GM23338 (cell line): Measurements from ENCODE around the gene MAP3K7CL. TPM values are rescaled to one million over a fixed set of nuclear protein-coding genes. Genes with fewer than 3 reads are reported as not detected.

ENCODE experiments used
- ATAC-seq: fragments of 200-7000 bp; cut with Tn5 transposase; 3 replicates; pipeline ENCODE4 v1.9.1; 2020
- DNase-seq: peaks from one replicate; pipeline ENCODE4 v3.0.0-alpha.2; 2015; ENCODE audit warnings: low spot score
- H2AFZ ChIP-seq: fragments of 200-600 bp; sonication (generic); 2 replicates; pipeline ENCODE4 v1.8.0; 2016; ENCODE audit warnings: antibody characterized with exemption, mild to moderate bottlenecking, moderate library complexity
- H3F3A ChIP-seq: fragments of 200-600 bp; sonication (generic); replicated peaks from 2 replicates; pipeline ENCODE4 v1.8.0; 2017; ENCODE audit warnings: antibody characterized with exemption, mixed run types, low read depth
- H3K27ac ChIP-seq: fragments of 200-600 bp; sonication (generic); 2 replicates; pipeline ENCODE4 v1.6.1; 2016; ENCODE audit warnings: low read depth
- H3K27me3 ChIP-seq: fragments of 200-600 bp; sonication (generic); 2 replicates; pipeline ENCODE4 v1.8.0; 2016; ENCODE audit warnings: mild to moderate bottlenecking, mixed run types, moderate library complexity; ENCODE audit not compliant: insufficient read depth
- H3K36me3 ChIP-seq: fragments of 200-600 bp; sonication (generic); 2 replicates; pipeline ENCODE4 v1.8.0; 2016; ENCODE audit warnings: mild to moderate bottlenecking; ENCODE audit not compliant: insufficient read depth
- H3K4me1 ChIP-seq: fragments of 200-600 bp; sonication (generic); 2 replicates; pipeline ENCODE4 v1.8.0; 2016; ENCODE audit warnings: mild to moderate bottlenecking, moderate library complexity; ENCODE audit not compliant: insufficient read depth
- H3K4me2 ChIP-seq: fragments of 200-600 bp; sonication (generic); 2 replicates; pipeline ENCODE4 v1.7.1; 2017; ENCODE audit warnings: mixed run types
- H3K4me3 ChIP-seq: fragments of 200-600 bp; sonication (generic); 2 replicates; pipeline ENCODE4 v1.6.1; 2016; ENCODE audit warnings: mixed run types
- H3K79me2 ChIP-seq: fragments of 200-600 bp; sonication (generic); replicated peaks from 2 replicates; pipeline ENCODE4 v1.8.0; 2017; ENCODE audit warnings: mild to moderate bottlenecking; ENCODE audit not compliant: insufficient read depth
- H3K9me2 ChIP-seq: fragments of 200-600 bp; sonication (generic); 2 replicates; pipeline ENCODE4 v1.8.0; 2017; ENCODE audit not compliant: insufficient read depth
- H4K20me1 ChIP-seq: fragments of 200-600 bp; sonication (generic); replicated peaks from 2 replicates; pipeline ENCODE4 v1.8.0; 2017; ENCODE audit warnings: mild to moderate bottlenecking; ENCODE audit not compliant: insufficient read depth
- H3K27ac Mint-ChIP-seq: 2 replicates; pipeline ENCODE4 v1.8.0; 2020; ENCODE audit warnings: inconsistent platforms, mild to moderate bottlenecking, moderate library complexity, mixed read lengths
- H3K27me3 Mint-ChIP-seq: 3 replicates; pipeline ENCODE4 v1.8.0; 2022; ENCODE audit warnings: low read depth, mild to moderate bottlenecking, moderate library complexity, mixed read lengths, inconsistent platforms; ENCODE audit not compliant: insufficient read depth, poor library complexity
- H3K36me3 Mint-ChIP-seq: 3 replicates; pipeline ENCODE4 v1.8.0; 2021; ENCODE audit warnings: low read depth, mild to moderate bottlenecking, inconsistent platforms, moderate library complexity, mixed read lengths
- H3K4me1 Mint-ChIP-seq: 3 replicates; pipeline ENCODE4 v1.8.0; 2020; ENCODE audit warnings: mild to moderate bottlenecking, inconsistent platforms, mixed read lengths
- H3K4me3 Mint-ChIP-seq: 3 replicates; pipeline ENCODE4 v1.8.0; 2021; ENCODE audit warnings: moderate library complexity, mild to moderate bottlenecking, inconsistent platforms, mixed read lengths
- H3K9me3 Mint-ChIP-seq: 3 replicates; pipeline ENCODE4 v1.8.0; 2020; ENCODE audit warnings: moderate library complexity, mild to moderate bottlenecking, inconsistent platforms, mixed read lengths
- CREB1 ChIP-seq: fragments of 250-450 bp; sonication (Bioruptor Pico); IDR thresholded peaks from 2 replicates; pipeline ENCODE4 v1.5.0; 2020; ENCODE audit warnings: low read depth, mild to moderate bottlenecking, moderate library complexity
- EZH2phosphoT487 ChIP-seq: fragments of 200-600 bp; sonication (generic); IDR thresholded peaks from one replicate; pipeline ENCODE4 v1.8.1; 2018; ENCODE audit warnings: antibody characterized with exemption; ENCODE audit not compliant: unreplicated experiment
- NANOG ChIP-seq: IDR thresholded peaks from 2 replicates; pipeline ENCODE4 v1.6.1; 2016; ENCODE audit warnings: antibody characterized with exemption, borderline replicate concordance
- STAT1 ChIP-seq: IDR thresholded peaks from one replicate; pipeline ENCODE4 v1.6.1; 2016; ENCODE audit warnings: antibody characterized with exemption; ENCODE audit not compliant: unreplicated experiment
- ZNF114 ChIP-seq: fragments of 250-450 bp; sonication (Bioruptor Pico); IDR thresholded peaks from 2 replicates; pipeline ENCODE4 v1.5.0; 2020; ENCODE audit warnings: mild to moderate bottlenecking, moderate library complexity
- ZNF331 ChIP-seq: fragments of 250-450 bp; sonication (Bioruptor Pico); IDR thresholded peaks from 2 replicates; pipeline ENCODE4 v1.5.0; 2020; ENCODE audit warnings: low read depth, mild to moderate bottlenecking, moderate library complexity
- polyA plus RNA-seq: library from polyadenylated mRNA; unstranded; fragments of >200 nt; fragmentation: Nextera tagmentation; extraction: Ambion mirVana; gene quantifications from 2 replicates; pipeline ENCODE4 v1.2.1, GENCODE V29; 2016
- total RNA-seq: library from RNA; depleted of rRNA; stranded (reverse); fragments of >200 nt; shearing (Covaris generic); gene quantifications from 2 replicates; pipeline ENCODE4 v1.2.3, GENCODE V29; 2014
- TF ChIP-seq, protein P1 (sequence below), 2 experiments: fragments of 200-600 bp in 1 of 2; sonication (generic) in 1 of 2; conservative IDR thresholded peaks; 2 replicates each; pipeline versions ENCODE4 v1.5.1 to v1.6.1; 2016 to 2017; ENCODE audit warnings: antibody characterized with exemption in 2 of 2, low read depth in 2 of 2, mild to moderate bottlenecking in 2 of 2, moderate library complexity in 1 of 2
- TF ChIP-seq, protein P2 (sequence below): IDR thresholded peaks from one replicate; pipeline ENCODE4 v1.6.1; 2018; ENCODE audit warnings: antibody characterized with exemption; ENCODE audit not compliant: unreplicated experiment

Gene MAP3K7CL
- total and polyA plus RNA-seq, 2 experiments from 2014 or later: 2.4 to 3.6 TPM

DNA sequence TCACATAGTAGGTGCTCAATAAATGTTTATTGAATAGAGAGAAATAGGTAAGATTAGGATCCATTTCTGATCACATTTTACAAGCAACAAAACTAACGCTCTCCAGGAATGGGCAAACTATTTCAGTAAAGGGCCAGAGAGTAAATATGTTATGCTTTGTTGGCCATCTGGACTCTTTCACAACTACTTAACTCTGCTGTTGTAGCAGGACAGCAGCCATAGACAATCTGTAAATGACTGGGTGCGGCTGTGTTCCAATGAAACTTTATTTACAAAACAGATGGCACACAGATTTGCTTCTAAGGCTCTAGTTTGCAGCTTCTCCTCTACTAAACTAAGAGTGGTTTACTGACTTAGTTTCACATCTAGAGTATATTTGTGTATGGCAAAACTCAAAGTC lies 85.3 kb downstream of the MAP3K7CL start:
- ATAC-seq (no peak), DNase-seq (no peak)
- no peaks in the 10 kb centered on the region for H3K27me3 Mint-ChIP-seq
- no peak for TF ChIP-seq ZNF331
- TF ChIP-seq, protein P1, sequence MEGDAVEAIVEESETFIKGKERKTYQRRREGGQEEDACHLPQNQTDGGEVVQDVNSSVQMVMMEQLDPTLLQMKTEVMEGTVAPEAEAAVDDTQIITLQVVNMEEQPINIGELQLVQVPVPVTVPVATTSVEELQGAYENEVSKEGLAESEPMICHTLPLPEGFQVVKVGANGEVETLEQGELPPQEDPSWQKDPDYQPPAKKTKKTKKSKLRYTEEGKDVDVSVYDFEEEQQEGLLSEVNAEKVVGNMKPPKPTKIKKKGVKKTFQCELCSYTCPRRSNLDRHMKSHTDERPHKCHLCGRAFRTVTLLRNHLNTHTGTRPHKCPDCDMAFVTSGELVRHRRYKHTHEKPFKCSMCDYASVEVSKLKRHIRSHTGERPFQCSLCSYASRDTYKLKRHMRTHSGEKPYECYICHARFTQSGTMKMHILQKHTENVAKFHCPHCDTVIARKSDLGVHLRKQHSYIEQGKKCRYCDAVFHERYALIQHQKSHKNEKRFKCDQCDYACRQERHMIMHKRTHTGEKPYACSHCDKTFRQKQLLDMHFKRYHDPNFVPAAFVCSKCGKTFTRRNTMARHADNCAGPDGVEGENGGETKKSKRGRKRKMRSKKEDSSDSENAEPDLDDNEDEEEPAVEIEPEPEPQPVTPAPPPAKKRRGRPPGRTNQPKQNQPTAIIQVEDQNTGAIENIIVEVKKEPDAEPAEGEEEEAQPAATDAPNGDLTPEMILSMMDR (conservative IDR thresholded peaks at IDR 0.05; ENCODE audit: low read depth in 2 of 2): no peak
- TF ChIP-seq ZNF114: no peak
- no peak for TF ChIP-seq EZH2phosphoT487
- TF ChIP-seq STAT1: no peak
- Histone ChIP-seq H3K27ac (no peak overlapping the region), H3K27me3 (no peaks in the 10 kb centered on the region), H2AFZ (no peak overlapping the region), H3K79me2 (no peaks in the 10 kb centered on the region), H4K20me1 (no peaks in the 10 kb centered on the region), H3K4me1 (no peaks in the 10 kb centered on the region), H3K9me2 (peaks cover 17% of the 10 kb centered on the region), H3F3A (no peaks in the 10 kb centered on the region), H3K4me3 (no peak overlapping the region), H3K36me3 (no peaks in the 10 kb centered on the region), H3K4me2 (no peak overlapping the region)
- H3K4me3 Mint-ChIP-seq: no peak overlapping the region
- H3K36me3 Mint-ChIP-seq: no peaks in the 10 kb centered on the region
- H3K9me3 Mint-ChIP-seq: no peaks in the 10 kb centered on the region
- peaks cover 12% of the 10 kb centered on the region; the same call in 2 of the 3 replicates for H3K4me1 Mint-ChIP-seq
- no peak overlapping the region for H3K27ac Mint-ChIP-seq

DNA sequence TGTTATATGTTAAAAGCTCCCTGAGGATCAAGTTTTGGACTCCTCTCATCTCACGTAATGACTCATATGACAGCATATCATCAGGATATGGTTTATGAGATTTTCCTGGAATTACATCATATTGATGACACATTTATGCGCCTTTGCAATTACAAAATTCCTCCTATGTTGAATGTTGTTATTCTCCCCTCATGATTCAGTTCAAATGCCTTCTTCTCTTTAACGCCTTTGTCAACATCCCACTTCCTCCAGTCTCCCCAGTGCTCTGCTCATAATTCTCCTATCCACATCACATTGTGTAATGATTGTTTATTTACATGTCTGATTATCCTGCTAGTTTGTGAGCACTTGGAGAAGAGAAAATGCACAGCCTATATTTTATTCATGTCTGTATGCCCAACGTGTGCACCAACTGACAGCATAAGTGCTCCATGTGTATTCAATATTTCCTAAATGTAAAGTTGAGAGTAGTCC lies 87.4 kb downstream of the MAP3K7CL start:
- H3K27me3 ChIP-seq: no peaks in the 10 kb centered on the region
- no peaks in the 10 kb centered on the region for H3K4me1 ChIP-seq
- peaks cover 10% of the 10 kb centered on the region; the same call in 1 of the 2 replicates for H3K9me2 ChIP-seq
- no peak for DNase-seq
- no peak for ATAC-seq
- no peaks in the 10 kb centered on the region for H3K27me3 Mint-ChIP-seq
- H3K36me3 Mint-ChIP-seq: no peaks in the 10 kb centered on the region
- no peak overlapping the region for H3K27ac ChIP-seq
- no peaks in the 10 kb centered on the region for H3F3A ChIP-seq
- H2AFZ ChIP-seq: peak overlapping the region; percentile 28; the same call in 1 of the 2 replicates
- H3K27ac Mint-ChIP-seq: no peak overlapping the region
- H3K4me3 Mint-ChIP-seq: no peak overlapping the region
- peaks cover 12% of the 10 kb centered on the region; the same call in 2 of the 3 replicates for H3K4me1 Mint-ChIP-seq
- H4K20me1 ChIP-seq: no peaks in the 10 kb centered on the region
- H3K79me2 ChIP-seq: no peaks in the 10 kb centered on the region
- H3K4me3 ChIP-seq: no peak overlapping the region
- TF ChIP-seq ZNF114 (no peak), NANOG (no peak), STAT1 (no peak), CREB1 (CRISPR knock-in tag) (no peak), ZNF331 (no peak)
- TF ChIP-seq, protein P2, sequence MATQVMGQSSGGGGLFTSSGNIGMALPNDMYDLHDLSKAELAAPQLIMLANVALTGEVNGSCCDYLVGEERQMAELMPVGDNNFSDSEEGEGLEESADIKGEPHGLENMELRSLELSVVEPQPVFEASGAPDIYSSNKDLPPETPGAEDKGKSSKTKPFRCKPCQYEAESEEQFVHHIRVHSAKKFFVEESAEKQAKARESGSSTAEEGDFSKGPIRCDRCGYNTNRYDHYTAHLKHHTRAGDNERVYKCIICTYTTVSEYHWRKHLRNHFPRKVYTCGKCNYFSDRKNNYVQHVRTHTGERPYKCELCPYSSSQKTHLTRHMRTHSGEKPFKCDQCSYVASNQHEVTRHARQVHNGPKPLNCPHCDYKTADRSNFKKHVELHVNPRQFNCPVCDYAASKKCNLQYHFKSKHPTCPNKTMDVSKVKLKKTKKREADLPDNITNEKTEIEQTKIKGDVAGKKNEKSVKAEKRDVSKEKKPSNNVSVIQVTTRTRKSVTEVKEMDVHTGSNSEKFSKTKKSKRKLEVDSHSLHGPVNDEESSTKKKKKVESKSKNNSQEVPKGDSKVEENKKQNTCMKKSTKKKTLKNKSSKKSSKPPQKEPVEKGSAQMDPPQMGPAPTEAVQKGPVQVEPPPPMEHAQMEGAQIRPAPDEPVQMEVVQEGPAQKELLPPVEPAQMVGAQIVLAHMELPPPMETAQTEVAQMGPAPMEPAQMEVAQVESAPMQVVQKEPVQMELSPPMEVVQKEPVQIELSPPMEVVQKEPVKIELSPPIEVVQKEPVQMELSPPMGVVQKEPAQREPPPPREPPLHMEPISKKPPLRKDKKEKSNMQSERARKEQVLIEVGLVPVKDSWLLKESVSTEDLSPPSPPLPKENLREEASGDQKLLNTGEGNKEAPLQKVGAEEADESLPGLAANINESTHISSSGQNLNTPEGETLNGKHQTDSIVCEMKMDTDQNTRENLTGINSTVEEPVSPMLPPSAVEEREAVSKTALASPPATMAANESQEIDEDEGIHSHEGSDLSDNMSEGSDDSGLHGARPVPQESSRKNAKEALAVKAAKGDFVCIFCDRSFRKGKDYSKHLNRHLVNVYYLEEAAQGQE: no peak
- TF ChIP-seq, protein P1 (conservative IDR thresholded peaks at IDR 0.05; ENCODE audit: low read depth in 2 of 2): no peak
- H3K4me2 ChIP-seq: no peak overlapping the region
- H3K36me3 ChIP-seq: no peaks in the 10 kb centered on the region
- no peaks in the 10 kb centered on the region for H3K9me3 Mint-ChIP-seq
